NCI-H526 treated with DMSO at 0.1 percent for 48 hours (cell line): Measurements from ENCODE around the gene ACOX1.
"Not testable (repeated sequence)": the region's sequence is repeated elsewhere in the genome, so short reads cannot be mapped to it uniquely, and the experiment has no call there.

Experiments
- DNase-seq: peaks from one replicate; lab custom pipeline; 2025; lab: John Stamatoyannopoulos, UW

The ACOX1 gene

DNA sequence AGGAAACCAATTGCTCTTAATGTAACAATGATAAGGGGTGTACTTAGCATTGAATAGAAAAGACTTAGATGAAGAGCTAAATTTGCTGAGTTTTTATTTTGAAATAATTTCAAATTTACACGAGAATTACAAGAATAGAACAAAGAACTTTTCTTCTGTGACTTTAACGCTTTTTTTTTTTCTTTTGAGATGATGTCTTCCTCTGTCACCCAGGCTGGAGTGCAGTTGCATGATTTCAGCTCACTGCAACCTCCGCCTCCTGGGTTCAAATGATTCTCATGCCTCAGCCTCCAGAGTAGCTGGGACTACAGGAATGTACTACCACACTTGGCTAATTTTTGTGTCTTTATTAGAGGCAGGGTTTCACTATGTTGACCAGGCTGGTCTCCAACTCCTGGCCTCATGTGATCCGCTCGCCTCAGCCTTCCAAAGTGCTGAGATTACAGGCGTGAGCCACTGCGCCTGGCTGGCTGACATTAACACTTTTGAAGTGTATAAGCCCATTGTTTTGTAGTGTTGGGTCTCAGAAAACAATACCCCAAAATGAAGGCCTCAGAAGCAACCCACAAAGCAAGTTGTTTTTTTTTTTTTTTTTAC, 2.2 kb upstream of the ACOX1 start:
- no peak for DNase-seq

DNA sequence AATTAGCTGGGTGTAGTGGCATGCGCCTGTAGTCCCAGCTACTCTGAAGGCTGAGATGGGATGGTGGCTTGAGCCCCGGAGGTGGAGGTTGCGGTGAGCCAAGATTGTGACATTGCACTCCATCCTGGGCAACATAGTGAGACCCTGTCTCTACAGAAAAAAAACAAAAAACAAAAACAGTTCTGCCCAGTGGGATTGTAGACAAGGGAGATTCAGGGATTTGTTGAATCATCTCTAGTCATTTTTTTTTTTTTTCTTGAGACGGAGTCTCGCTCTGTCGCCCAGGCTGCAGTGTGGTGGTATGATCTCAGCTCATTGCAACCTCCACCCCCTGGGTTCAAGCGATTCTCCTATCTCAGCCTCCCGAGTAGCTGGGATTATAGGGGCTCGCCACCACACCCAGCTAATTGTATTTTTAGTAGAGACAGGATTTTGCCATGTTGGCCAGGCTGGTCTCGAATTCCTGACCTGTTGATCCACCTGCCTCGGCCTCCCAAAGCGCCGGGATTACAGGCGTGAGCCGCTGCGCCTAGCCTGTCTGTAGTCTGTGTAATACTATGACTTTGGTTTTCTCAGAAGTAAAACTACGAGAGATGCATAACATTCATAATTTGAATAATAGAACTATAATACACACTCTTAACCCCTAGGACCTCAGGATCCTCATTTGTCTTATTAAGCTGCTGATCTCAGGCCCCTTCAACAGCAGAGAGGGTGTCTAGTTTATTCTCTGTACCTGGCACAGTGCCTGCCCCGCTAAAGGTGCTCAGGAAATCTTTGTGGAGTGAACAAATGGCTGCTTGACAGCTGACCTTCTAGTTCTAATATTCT, 1.4 kb upstream of the ACOX1 start:
- no peak for DNase-seq

DNA sequence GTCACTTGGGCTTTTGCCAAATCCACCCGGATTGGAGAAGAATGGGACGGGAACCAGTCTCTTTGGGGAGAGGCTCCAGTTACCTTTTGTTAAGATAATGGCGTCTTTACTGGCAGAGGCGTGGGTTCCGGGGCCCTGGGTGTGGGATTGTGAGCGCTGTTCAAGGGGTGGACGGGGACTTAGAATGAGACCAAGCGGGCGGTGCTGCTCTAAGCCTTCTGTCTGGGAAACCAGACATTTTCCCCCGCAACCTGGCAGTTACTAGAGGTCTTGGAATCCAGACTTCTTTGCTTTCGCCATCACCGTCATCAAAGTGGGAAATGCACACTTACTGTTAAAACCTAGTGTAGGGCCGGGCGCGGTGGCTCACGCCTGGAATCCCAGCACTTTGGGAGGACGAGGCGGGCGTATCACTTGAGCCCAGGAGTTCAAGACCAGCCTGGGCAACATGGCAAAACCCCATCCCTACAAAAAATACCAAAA, 780 bp upstream of the ACOX1 start:
- DNase-seq, result peak; percentile 42

DNA sequence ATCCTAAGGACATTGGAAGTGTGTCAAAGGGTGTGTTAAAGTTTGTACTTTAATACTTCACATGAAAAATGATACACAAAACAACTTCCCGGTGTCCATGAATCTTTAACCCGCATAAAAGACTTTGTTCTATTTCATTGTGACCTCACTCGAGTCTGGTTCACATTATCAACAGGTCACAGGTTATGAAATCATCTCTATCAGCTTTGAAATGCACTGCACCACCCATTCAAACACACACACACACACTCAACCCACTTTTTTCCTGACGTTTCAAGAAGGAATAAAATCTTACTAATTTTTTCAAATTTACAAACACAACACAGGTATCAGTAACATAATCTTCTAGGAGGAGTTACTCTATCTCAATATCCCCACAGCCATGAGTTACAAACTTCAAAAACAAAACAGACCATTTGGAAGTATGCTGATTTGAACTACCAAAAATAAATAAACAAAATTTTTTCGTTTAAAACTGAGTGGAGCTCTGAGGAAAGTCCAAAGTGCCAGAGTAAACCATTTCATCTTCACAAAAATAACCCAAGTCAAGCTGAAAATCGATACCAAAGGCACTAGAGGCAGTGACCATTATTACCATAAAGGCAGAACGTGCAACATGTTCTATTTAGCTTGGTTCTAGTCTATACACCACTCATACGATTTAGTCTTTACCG, 2.7 kb downstream of the ACOX1 start:
- no peak for DNase-seq

DNA sequence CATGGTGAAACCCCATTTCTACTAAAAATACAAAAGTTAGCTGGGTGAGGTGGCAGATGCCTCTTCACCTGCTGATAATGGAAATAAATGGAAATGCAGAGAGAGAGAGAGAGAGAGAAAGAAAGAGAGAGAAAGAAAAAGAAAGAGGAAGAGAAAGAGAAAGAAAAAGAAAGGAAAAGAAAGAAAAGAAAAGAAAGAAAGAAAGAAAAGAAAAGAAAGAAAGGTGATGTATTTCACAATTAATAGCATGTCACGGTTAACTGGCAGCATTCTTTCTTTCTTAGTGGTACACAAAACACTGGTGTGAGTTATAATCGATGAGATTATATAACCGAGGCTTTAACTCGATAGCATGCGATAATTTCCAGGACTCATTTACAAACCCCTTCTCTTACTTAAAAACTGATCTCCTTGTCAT, 3.2 kb downstream of the ACOX1 start:
- DNase-seq, result no peak

DNA sequence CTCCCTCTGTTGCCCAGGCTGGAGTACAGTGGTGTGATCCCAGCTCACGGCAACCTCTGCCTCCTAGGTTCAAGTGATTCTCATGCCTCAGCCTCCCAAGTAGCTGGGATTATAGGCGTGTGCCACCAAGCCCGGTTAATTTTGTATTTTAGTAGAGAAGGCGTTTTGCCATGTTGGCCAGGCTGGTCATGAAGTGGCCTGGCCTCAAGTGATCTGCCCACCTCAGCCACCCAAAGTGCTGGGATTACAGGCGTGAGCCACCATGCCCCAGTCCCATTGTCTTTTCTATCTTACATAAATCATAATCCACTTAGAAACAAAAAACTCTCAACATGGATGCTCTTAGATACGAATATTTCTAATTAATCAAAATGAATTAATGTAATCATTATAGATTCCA, 3.8 kb downstream of the ACOX1 start:
- DNase-seq, result not testable (repeated sequence)

DNA sequence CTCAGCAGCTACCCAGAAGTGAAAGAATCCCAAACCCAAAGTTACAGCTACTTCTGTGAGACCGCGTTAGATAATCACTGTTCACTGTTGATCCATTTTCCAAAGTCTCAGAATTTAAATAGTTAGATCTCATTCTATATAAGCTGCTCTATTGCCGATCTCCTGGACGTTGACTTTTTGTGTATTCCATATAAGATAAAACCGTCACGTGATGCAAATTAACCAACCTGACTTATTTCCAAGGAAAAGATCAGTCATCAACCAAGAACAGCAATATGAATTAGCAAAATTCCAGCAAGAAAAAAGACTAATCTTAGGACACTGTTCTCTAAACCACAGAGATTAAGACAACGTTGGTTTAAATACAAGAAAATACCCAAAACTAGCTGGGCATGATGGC, 8.3 kb downstream of the ACOX1 start:
- no peak for DNase-seq

DNA sequence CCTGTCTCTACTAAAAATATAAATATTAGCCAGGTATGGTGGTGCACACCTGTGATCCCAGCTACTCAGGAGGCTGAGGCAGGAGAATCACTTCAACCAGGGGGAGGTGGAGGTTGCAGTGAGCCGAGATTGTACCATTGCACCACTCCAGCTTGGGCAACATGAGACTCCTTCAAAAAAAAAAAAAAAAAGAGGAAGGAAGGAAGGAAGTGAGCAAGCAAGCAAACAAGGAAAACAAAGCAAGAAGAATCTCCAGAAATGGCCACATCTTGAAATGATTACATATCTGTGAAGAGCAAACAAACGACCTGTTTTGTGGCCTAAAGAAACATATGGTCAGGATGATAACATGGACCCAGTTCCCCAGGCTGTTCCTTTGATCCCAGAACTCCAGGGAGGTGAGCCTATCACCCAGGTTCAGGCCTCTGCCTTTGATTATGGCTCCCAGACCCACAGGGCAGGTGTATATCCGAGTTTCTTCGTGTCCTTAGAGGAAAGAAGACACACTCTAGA, 8.9 kb downstream of the ACOX1 start:
- DNase-seq, result no peak

DNA sequence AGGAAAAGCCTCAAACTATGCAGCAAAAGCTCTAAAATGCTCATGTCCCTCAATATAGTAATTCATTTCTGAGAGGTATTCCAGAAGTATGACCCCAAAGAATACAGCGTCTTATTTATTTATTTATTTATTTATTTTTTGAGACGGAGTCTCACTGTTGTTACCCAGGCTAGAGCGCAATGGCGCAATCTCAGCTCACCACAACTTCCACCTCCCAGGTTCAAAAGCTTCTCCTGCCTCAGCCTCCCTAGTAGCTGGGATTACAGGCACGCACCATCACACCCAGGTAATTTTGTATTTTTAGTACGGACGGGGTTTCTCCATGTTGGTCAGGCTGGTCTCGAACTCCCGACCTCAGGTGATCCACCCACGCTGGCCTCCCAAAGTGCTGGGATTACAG, 9.9 kb downstream of the ACOX1 start:
- not testable (repeated sequence) for DNase-seq

DNA sequence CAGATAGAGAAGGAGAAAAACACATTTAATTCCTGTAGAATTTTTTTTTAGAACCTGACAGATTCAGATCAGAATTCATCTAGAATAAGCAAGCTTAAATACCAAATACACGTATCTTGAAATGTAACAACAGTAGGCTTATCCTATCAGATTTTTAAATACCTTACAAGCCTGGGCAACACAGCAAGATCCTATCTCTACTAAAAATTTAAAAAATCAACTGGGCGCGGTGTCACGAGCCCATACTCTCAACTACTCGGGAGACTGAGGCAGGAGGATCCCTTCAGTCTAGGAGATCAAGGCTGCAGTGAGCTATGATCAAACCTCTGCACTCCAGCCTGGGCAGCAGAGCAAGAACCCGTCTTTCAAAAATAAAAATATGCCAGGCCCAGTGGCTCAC, 13.5 kb downstream of the ACOX1 start:
- DNase-seq, result no peak

DNA sequence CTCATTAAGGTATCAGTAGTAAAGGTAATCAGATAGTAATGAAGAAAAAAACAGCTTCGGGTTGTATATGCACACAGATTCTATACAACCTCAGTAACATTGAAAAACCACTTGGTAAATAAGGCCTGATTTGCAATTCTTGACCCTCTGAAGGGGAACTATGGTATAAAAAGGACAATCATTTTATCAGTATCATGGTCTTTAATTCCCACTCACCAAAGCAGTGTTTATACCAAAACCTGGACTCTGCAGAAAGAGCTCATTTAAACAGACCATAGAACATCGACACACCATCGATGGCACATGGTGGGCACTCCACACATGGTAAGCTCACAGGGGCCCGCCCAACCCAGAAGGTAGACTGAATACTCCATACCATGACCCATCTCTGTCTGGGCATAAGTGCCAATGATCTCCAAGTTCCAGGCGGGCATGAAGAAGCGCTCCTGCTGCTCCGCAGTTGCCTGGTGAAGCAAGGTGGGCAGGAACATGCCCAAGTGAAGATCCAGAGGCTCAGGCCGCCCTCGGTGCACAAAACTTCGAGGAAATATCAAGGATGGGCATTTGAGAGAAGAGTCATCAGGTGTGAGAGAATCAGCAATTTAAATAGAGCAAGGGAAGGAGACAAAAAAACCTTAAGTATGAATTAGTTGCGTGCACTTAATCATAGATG, 19.0 kb downstream of the ACOX1 start:
- DNase-seq, result no peak

DNA sequence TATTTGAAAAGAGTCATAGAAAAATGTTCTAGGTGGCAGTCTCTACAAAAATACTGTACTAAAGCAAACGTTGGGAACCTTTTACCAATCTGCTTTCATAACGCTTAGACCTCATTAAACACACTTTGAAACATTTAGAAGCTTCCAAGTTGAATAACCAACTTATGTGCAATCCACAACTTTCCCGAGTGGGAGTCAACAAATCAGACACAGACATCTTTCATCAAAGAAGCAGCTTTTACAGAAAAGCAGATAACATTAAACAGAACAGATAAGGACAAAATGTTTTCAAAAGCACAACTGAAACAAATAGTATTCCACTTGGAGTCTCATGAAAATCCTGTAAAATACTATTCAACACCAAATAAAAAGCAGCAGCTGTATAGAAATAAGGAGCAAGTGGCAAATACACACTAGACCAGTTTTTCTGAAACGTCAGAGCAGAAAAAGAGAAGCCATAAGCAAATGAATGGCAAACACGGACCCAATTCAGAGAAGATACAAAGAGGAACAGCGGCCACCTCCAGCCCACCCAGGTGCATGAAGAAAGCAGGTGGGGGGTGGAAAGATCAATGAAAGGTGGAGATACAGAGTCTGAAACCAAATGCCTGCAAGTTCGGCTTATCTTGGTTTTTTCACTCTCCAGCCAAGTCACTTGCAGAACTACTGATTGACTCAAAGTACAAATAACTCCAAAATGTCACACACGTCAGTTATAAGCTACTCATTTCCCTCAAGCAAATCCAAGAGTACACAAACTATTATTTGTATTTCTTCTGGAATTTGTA, 19.7 kb downstream of the ACOX1 start:
- DNase-seq, result no peak

DNA sequence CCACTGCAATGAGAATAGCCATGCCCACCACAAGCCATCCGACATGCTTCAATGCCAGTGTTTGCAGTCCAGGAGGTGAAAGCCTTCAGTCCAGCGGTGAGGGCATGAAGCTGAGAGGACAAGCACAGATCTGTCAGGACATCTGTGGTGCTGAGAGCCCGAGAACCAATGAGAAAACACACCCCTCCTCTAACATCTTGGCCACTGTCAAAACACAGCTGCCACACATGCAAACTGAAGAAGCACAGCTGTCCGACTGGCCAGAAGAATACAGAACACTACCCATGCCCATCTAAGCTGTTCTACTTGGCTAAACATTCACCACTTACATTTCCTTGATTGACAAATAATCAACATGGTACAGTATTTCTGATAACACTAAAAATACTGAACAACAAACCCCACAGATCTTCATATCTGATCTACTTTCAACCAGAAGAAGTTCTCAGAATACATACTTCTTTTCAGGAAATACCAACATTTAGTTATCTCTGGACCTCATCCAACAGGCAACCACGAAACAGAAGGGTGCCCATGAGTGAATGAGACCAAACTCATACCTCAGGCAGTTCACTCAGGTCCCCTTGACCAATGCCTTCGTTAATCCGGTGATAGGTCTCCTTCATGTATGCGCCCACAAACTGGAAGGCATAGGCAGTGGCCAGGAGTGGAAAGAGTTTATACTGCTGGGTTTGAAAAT, 28.0 kb downstream of the ACOX1 start:
- no peak for DNase-seq

DNA sequence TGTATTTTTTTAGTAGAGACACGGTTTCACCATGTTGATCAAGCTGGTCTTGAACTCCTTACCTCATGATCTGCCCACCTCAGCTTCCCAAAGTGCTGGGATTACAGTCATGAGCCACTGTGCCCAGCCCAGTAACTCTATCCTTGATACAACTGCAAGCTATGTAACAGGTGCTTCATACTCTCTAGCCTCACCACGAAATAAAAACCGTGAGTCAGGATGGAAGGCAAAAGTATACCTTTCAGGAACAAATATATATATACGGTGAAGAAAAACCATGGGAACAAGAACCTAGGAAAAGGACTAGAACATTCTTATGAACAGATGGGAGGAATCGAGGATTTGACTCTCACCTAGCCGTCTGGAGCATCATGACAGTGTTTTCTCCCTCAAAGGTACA, 28.5 kb downstream of the ACOX1 start:
- no peak for DNase-seq

DNA sequence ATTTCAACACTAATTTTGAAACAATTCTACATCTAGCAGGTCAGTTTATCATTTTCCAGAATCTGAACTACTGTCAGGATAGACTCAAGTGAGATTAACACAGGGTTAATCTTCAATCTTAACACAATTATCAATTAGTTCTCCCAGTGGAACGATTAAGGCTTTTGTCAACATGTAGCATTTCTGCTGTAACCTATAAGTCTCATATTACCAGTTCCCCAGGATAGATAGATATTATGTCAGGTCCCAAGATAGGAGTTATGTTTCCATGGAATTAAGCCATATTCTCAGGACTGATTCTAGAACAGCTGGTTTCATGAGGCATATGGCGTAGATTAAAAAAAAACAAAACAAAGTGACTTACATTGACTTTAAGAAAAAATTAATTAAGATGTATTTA, 33.8 kb downstream of the ACOX1 start:
- DNase-seq, result no peak

DNA sequence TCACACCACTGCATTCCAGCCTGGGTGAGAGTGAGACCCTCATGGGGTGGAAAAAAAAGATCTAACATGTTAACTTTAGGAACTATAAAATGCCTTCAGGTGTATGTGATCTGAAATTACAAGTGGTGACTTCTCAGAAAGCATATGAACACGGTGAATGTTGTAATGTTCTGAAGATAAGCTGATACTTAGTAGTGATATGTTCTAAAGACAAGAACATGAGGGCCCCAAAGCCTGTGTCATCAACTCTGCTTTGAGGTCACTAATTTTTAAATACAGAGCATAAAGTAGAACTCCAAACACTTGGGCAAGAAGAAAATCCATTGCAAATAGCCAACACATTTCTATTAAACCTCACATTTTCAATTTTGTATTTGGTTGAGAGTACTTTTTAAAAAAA, 35.5 kb downstream of the ACOX1 start:
- no peak for DNase-seq

DNA sequence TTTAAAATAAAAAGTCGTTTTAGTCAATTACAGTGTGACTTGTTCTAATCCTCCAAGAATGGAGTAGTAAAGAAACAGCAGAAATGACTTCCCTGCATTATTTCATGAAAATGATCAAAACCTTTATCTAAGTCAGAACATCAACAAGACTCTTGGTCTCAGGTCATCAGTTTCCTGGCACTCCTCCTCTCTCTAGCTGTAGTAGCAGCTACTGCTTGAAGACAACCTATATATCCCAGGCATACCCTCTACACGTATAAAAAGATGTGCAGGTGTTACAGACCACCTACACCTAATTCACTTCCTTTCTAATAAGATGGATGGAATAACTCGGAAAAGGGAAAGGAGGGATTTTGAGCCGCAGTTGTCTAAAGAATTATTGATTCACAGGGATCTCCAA, 36.5 kb downstream of the ACOX1 start:
- no peak for DNase-seq

DNA sequence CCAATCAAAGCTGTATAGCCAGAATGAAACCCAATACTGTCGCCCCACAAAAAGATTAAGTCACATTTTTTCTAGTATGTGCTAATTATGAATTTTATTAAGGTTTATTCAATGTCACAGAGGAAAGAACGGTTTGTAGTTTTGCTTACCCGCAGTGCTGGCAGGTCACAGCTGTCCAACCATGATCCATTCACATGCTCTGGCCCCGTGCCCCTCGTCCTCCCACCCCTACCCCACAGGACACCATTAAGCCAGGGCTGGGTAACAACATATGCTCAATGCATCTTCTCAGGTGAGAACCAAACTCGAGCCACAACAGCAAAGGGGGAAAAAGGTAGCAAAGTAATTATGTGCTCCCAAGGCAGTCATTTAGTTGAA, 37.5 kb downstream of the ACOX1 start:
- no peak for DNase-seq

DNA sequence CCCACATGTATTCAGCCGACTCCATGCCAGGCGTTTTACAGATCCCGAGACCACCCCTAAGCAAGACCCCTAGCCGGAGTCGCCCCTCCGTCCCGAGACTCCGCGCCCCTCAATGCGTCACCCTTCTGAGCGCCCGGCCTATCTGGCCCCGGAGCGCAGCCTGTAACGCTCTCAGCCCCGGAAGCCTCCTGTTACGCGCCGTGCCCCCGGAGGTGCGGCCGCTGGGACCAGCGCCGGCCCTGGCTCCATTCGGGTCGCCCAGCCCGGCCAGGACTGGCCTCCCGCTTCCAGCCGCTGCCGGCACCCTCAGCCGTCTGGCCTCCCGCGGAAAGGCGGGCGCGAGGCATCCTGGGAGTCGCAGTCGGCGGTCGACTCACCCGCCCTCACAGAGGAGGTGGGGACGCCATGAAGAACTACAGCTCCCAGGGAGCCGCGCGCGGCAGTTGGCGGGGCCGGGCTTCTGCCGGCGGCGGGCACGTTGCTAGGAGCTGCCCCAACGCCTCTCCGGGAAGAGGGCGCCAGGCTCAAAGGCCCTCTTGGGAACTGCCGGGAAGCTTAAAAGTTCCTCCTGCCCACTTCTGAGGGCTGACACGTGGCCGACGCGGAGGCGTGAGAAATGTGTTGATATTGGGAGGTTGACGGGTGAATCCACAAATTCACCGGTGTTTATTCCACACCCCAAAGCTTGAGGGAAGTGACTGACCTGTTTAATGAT, 38.1 kb downstream of the ACOX1 start, which contains the start of gene FBF1:
Gene FBF1, minus strand, starts transcription at position 316 of the 715 bp plus-strand sequence. CDS start 2,893 bp downstream, outside the sequence.
- DNase-seq, result peak; percentile 92

DNA sequence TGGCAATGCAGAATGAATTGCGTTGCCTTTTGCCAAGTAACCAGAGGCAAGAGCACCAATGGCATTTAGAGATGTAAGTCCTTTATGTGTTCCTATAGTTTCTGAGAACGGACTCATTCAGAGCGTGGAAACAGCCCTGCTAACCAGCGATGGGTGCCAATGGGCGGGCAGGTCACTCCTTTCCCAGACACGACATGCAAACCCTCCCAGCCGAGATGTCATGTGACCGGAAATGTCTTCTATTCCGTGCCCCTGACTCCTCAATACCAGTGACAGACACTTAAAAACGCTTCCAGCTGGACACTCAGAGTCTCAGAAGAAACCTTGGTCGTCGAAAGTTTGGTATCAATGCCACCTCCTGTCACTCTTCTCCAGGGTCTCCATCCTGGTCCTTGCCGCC, 41.3 kb downstream of the ACOX1 start:
- no peak for DNase-seq
